ENCODE data around the gene CHID1. TPM values are rescaled to one million over a fixed set of nuclear protein-coding genes. Genes with fewer than 3 reads are reported as not detected.

CHID1 gene
- total RNA-seq, 3 donors from 2014 or later, result 52.3 to 64.3 (median 55.3) TPM

GRCh38 chr11:947744-948143 lies 37.1 kb upstream of the CHID1 start:
- Histone ChIP-seq H3K9me3 (peaks cover 9% of the 10 kb centered on the region), H3K4me1 (ENCODE audit: low read depth) (peaks cover 14% of the 10 kb centered on the region), H3K4me3 (no peak overlapping the region), H3K36me3 (ENCODE audit: low read depth) (no peaks in the 10 kb centered on the region)
- intact Hi-C loops (cut with DNase I, micrococcal nuclease), result no loop called here
- no peak for TF ChIP-seq CTCF (IDR thresholded peaks at IDR 0.05)
- DNase-seq (no peak), ATAC-seq (no peak)

GRCh38 chr11:945986-946385 lies 35.4 kb upstream of the CHID1 start:
- H3K36me3 ChIP-seq (ENCODE audit: low read depth), result no peaks in the 10 kb centered on the region
- ATAC-seq, result no peak
- peaks cover 5% of the 10 kb centered on the region for H3K4me1 ChIP-seq (ENCODE audit: low read depth)
- no peak for DNase-seq
- H3K9me3 ChIP-seq, result peaks cover 9% of the 10 kb centered on the region
- no peak for TF ChIP-seq CTCF (IDR thresholded peaks at IDR 0.05)
- intact Hi-C loops (cut with DNase I, micrococcal nuclease), result no loop called here
- no peak overlapping the region for H3K4me3 ChIP-seq

GRCh38 chr11:944711-945470 lies 34.3 kb upstream of the CHID1 start:
- Histone ChIP-seq H3K36me3 (ENCODE audit: low read depth) (no peaks in the 10 kb centered on the region), H3K4me1 (ENCODE audit: low read depth) (peaks cover 5% of the 10 kb centered on the region), H3K9me3 (peaks cover 8% of the 10 kb centered on the region), H3K4me3 (no peak overlapping the region)
- intact Hi-C loops (cut with DNase I, micrococcal nuclease), result no loop called here
- TF ChIP-seq CTCF (IDR thresholded peaks at IDR 0.05), result no peak
- no peak for ATAC-seq
- no peak for DNase-seq

GRCh38 chr11:942823-943222 lies 32.2 kb upstream of the CHID1 start:
- Histone ChIP-seq H3K36me3 (ENCODE audit: low read depth) (no peaks in the 10 kb centered on the region), H3K4me3 (no peak overlapping the region), H3K4me1 (ENCODE audit: low read depth) (peaks cover 5% of the 10 kb centered on the region), H3K9me3 (no peaks in the 10 kb centered on the region)
- intact Hi-C loops (cut with DNase I, micrococcal nuclease), result no loop called here
- DNase-seq (no peak), ATAC-seq (peak; percentile 16)
- no peak for TF ChIP-seq CTCF (IDR thresholded peaks at IDR 0.05)

GRCh38 chr11:940496-941135 lies 30.0 kb upstream of the CHID1 start:
- ATAC-seq, result no peak

More at GRCh38 chr11:940496-941135, 30.0 kb upstream of the CHID1 start:
- Histone ChIP-seq H3K9me3 (no peaks in the 10 kb centered on the region), H3K36me3 (ENCODE audit: low read depth) (no peaks in the 10 kb centered on the region), H3K4me3 (no peak overlapping the region), H3K4me1 (ENCODE audit: low read depth) (no peaks in the 10 kb centered on the region)
- no peak for TF ChIP-seq CTCF (IDR thresholded peaks at IDR 0.05)
- intact Hi-C loops (cut with DNase I, micrococcal nuclease), result no loop called here
- DNase-seq, result no peak
